NCI-H2107 treated with DMSO at 0.1 percent for 48 hours (cell line): ENCODE data around the gene ANKRD33B.
"Not testable (repeated sequence)": the region's sequence is repeated elsewhere in the genome, so short reads cannot be mapped to it uniquely, and the experiment has no call there.

Experiments used
- DNase-seq: peaks from one replicate; lab custom pipeline; 2025; ENCODE audit not compliant: unreplicated experiment; lab: John Stamatoyannopoulos, UW

Gene ANKRD33B

DNA sequence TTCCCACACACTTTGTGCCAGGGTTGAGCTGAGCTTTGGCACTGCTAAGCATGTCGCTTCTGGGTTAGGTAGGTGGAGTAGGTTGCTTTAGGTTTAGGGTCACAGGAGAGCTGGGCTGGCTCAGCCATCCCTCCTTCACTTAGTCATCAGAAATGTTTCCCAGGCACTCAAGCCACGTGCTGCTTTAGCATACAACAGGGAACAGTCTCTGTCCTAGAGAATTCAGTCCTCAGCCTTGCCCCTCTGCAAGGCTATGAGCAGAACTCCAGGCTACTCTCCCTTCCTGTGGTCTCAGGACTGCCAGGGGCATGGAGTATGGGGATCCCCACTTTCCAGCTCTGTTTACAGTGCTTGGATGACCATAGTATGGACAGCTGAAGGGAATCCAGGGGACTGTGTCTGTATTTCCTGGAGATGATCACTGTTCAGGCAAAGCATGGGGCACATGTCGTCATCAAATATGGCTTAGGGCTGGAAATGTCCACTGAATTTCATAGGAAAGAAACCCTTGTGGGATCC, 7.5 kb upstream of the ANKRD33B start:
- DNase-seq = no peak

DNA sequence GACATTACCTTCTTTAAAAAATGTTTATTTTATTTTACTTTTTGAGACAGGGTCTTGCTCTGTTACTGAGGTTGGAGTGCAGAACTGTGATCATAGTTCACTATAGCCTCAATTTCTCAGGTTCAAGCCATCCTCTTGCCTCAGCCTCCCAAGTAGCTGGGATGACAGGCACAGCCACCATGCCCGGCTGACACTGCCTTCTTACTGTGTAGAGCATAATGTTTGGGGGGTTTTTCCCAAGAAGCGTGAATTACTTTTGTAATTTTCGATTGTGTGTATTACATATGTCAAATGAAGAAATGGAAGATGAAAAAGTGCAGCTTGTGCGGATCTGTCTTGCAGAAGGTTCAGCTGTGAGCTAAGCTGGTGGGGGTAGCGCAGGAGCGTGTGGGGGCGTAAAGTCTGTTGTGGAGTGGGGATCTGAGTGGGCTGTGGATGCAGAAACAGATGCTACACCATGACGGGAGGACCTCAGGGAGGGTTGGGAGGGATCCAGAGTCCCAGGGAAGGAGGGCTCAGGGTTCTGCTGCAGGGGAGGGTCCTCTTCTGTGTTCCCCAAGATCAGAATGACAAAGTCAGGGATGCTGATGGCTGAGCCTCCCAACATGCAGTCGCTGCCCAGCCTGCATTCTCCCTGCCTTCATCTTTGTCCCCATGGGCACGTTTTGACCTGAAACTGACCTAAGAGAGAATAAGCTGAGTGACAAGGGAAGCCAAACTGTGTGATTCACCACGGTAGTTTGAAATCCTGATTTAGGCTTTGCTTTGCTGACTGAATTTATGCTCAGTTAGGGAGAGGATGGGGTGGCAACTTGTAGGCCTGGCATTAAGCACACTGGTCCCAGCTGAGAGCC, 6.8 kb upstream of the ANKRD33B start:
- no peak for DNase-seq

DNA sequence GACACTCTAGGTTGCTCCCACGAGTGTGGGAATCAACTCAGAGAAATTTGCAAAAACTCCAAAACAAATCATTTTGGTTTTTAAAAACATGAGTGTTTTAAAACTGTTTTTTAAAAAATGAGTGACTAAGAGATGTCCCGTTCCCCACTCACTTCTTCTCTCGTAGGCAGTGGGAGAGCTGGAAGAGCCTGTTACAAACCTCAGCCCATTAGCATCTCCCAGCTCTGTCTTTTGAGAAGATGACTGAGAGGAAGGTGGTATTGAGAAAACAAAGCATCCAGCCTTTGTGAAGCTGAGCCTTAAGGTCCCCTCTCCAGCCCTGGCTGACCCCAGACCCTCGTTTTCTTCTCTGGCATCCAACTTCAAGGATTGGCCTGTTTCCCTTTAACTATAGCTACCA, 4.7 kb upstream of the ANKRD33B start:
- DNase-seq = no peak

DNA sequence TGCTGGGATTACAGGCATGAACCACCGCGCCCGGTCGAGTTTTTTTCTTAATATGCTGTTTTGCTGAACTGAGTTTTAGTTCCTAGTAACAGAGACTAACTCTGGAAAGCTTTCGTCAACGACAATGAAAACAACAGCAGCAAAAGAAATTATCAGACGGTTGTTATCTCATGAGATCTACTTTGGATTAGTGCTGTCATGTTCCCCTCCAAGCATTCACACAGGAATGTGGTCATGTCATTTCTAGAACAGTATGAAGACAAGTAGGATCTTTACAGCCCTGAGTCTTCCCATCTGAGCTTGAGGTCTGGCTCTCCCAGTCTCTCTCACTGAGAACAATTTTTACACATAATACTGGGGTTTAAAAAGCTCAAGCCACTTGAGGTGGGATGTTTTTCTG, 4.0 kb upstream of the ANKRD33B start:
- no peak for DNase-seq

DNA sequence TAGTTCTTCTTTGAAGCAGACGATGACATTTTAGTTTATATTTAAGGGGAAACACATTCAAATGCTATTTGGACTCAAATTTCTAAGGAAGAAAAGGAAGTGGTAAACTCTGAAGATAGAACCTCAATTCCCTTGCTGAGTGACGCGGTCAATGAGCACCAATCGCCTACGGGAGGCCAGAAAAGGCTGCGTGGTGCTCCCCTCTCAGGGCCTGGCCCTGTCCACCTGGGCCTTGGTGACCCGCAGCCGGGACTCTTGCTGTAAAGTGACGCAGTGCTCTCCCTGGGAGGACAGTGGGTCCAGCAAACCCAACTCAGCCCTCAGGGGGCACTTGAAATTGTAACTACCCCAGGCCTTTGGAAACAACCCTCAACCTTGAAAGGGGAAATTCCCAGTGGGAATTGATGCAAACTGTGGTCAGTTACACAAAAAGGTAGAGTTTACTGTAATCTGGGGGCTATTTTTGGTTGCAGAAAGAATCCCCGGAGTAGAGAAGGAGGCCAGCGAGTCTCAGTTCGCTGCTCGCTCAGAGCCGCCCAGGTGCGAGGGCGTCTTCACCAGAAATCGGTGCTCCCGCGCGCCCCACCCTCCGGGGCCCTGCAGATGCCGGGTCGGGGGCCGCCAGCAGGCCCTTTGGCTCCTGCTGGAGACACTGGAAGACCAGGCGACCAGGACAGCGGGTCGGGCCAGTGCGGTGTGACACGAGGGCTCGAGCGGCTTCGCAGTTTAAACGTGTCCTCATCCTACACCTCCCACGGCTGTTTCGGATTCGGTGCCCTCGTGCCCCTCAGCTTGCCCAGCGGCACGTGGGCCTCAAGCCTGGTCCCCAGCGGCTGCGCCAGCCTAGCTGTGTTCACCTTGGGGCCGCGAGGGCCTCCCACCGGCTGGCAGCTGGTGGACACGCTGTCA, 1.4 kb upstream of the ANKRD33B start:
- no peak for DNase-seq

DNA sequence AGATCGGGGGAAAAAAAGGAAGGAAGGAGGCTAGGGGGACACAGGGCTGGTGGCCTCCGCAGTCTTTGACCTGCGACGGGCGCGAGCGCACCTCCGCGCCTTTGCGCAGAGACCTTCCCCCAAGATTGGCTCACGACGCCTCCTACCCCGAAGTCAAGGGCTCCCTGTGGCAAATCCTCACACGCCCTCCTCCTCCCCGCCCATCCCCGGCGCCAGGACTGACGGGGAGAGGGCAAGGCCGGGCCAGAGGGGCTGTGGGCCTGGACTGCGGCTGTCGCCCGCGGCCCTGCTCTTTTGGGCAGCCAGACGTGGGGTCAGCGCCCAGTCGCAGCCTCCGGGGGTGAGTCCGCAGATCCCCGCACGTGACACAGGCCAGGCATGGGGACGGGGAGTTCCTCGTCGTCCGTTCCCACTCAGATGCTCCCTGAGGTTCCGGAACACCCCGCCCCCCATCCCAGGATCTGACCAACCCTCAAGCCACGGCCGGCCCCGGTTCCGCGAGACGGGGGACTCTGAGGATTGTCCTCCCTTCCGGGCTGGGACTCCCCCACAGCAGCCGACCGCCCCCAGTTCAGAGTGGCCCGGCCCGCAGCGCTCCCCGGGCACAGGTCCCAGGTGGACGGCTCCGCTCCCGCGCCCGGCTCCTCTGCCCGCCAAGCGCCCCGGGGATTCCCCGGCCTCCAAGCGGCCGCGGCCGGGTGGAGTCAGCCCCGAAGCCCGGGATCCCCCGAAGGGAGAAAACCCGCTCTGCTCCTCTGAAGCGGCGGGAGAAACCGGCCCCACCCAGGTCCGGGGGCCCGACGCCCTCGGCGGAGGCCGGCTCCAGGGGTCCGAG, 543 bp upstream of the ANKRD33B start:
- DNase-seq = no peak

DNA sequence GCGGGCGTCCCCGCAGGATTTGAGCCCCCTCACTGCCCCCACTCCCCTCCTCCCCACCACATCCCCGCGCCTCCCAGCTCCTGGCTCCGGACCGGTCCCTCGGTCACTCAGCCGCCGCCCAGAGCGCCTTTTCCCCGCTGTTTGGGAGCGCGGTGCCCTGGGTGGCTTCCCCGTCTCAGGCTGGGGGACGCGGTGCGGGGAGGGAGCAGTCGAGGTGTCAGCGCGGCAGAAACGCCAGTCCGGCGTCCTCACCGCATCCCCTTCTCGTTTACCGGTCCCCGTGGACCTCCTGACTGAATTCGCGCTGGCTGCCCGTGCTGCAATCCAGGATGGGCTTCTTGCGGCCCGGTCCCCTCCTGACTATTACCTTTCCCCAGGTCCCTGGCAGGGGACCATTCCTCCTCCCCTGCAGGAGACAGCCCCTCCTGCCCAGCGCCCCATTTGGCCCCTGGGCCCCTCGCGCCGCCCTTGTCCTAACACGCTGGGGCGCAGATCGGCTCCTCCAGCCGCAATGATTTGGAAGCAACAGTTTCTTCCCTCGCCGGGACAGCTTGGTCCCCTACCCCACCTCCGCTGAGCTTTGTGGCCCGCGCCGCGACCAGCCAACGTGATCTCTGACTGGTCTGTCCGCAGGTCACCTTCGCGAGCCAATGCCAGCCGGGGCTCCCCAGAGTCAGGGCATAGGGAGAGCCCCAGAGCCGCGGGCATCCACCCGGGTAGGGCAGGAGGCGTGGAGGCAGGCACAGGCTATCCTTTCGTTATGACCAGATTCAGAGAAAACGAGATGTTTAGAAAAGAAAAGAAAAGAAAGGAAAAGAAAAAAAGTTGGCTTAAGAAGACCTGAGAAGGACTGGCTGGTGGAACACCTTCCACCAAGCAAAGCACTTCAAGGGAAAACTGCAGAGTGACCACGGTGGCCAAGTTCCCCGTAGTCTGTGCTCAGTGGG, 1.2 kb downstream of the ANKRD33B start:
- DNase-seq = no peak

DNA sequence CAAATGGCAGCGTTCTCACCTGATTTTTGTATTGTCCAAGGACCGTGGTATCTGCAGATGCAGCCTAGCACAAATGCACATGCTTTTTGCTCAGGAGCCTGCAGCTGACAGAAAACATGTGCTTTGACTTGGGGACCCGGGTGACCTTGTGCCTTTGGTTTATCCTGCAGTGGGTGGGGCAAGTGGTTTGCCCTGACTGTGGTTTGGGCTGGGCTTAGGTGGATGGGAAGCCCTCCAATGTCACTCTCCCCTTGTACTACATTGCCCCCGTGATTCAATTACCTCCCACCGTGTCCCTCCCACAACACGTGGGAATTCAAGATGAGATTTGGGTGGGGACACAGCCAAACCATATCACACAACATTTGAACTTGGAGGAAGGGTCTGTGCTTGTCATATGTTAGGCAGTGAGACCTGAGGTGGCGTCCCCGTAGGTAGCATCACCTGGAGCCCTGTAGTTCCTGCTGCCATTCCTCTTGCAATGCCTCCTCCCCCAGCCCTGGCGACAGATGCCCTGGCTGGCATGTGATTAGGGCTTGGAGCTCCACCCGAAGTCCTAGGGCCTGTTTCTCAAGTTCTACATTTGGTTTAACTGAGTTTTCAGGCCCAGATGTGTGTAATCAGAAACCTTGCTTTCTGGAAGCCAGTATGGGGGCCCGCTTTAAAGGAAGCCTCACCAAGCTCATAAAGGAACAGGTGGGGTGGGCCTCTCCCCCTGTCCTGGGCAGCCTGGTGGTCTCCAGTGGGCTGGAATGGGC, 2.1 kb downstream of the ANKRD33B start:
- DNase-seq = no peak

DNA sequence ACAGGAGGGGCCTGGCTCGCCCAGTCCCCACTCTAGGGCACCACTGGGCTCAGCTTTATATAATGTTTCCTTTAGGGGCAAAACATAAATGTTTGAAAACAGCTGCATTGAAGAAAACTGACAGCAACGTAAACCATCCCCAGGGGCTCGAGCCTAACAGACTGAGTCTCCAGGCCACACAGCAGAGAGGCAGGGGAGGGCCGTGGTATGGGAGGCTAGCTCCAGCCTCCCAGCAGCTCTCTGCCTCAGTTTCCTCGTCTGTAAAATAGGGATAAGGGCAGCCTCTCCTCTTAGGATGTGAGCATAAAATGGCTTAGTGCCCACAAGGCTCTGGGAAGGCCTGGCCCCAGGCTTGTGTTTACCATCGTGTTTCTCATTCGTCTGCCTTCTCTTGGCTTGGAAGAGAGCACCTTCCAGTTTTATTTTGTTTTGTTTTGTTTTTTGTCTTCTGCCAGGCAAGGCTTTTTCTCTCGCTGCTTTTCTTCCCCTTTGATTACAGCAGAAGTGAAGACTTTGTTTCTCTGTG, 2.7 kb downstream of the ANKRD33B start:
- no peak for DNase-seq

DNA sequence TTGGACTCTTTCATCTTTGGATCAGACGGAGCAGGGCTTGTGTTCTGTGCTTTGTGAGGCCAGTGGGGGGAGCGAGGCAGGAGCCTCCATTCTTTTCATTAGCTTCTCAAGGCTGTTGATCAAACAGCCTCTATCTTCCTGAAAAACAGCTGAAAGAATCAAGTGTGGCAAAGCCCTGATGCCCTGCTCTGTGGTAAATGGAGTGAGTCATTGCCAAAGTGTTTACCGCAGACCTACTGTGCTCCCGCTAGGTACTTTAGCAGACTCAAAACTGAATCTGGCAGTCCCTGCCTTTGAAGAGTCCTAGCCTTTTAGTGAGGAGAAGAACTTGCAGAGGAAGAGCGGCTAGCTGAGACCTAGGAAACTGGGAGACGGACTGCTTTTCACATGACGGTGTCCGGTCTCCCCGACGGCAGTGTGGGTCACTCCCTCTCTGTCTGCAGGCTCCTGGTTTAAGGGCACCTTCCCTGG, 3.3 kb downstream of the ANKRD33B start:
- no peak for DNase-seq

DNA sequence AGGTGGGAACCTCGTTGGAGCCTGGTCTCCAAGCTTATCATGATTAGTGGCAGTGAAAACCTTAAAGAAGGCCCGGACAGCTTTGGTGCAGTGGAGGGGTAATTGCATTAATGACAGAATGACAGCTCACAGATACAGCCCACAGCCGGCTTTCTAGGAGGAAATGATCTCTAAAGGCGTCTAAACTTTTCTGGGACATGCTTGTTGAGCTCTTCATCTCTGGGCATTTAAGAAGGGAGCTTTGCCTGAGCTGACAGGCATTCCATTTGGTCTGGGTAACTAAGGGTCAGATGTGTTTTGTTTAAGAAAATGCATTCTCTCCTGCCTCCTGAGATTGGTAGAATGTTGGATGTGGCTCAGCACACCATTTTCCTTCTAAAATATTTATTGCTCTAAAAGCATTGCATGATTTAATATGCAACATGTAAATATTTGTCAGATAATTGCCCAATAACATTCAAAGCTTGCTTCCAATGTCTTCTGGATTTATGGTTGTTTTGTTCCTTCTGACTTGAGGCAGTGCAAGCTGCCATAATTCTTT, 4.0 kb downstream of the ANKRD33B start:
- DNase-seq = no peak

DNA sequence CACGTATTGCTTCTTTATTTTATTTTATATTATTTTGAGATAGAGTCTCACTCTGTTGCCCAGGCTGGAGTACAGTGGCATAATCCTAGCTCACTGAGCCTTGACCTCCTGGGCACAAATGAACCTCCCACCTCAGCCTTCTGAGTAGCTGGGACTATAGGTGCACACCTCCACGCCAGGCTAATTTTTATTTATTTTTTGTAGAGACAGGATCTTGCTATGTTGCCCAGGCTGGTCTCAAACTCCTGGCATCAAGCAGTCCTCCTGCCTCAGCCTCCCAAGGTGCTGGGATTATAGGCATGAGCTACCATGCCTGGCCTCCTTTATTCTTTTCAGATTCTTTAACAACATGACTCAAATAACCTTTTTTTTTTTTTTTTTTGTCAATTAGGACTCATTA, 6.7 kb downstream of the ANKRD33B start:
- DNase-seq = not testable (repeated sequence)

DNA sequence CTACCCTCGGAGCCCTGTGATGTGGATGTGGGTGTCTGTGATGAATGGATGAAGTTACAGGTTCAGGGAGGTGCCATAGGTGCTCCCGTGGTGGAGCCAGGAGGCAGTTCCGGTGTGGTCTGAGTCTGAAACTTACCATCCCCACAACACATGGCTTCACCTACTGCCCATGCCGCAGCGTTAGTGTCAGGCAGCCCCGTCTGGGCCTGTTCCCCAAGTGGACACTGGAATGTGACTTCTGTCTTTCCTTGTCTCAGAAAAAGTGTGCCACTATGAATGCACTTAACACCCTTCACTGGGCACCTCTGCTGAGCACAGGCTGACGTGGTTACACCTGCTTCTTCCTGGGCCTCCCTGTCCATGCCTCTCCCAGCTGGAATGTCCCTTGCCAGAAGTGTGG, 8.6 kb downstream of the ANKRD33B start:
- DNase-seq = no peak

DNA sequence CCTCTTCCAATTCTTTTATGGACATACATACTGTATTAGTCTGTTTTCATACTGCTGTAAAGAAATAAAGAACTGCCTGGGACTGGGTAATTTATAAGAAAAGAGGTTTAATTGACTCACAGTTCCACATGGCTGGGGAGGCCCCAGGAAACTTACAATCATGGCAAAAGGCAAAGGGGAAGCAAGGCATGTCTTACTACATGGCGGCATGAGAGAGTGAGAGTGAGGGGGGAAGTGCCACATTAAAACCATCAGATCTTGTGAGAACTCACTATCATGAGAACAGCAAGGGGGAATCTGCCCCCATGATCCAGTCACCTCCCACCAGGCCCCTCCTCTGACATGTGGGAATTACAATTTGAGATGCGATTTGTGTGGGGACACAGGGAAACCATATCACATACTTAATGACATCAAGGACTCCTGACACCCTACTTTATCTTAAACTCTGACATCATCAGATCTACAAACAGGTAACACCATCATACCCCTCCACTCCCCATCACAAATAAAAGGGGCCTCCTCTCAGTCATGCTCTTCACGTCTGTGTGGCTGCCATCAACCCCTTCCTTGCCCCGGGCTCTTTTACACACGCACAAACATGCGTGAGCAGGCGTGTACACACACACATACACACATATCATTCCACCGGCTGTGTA, 9.7 kb downstream of the ANKRD33B start:
- no peak for DNase-seq

DNA sequence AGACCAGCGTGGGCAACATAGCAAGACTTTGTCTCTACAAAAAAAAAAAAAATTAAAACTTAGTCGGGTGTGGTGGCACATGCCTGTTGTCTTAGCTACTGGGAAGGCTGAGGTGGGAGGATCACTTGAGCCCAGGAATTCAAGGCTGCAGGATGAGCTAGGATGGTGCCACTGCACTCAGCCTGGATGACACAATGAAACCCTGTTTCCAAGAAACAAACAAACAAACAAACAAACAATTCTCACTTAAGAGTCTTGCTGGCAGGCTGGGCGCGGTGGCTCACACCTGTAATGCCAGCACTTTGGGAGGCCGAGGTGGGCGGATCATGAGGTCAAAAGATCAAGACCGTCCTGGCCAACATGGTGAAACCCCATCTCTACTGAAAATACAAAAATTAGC, 11.0 kb downstream of the ANKRD33B start:
- not testable (repeated sequence) for DNase-seq

DNA sequence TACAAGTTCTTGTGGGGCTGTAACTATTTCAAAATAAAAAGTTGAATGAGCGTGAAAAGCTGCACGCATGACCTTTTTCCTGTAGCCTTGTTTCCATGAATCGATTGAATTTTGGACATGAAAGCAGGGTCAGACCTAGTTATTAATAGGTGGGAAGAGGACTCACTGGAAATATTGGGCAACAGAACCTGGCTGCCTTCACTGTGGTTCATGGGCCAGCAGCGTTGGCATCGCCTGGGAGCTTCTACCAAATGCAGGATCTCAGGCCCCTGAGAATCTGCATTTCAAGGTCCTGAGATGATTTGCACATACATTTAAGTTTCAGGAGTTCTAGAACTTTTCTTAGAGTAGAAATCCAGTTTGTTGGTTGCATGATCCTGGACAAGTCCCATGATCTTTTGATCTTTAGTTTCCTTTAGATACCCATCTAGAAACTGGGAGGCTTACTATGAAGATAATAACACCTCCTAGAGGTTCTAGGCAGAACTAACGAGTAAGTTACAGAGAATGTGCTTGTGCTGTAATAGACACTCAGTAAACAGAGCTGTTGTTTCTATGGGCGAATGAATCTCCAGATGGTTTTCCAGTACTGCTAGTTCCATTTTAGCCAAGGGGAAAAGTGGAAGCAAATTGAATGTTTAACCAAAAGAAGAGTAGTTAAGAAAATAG, 12.4 kb downstream of the ANKRD33B start:
- no peak for DNase-seq

DNA sequence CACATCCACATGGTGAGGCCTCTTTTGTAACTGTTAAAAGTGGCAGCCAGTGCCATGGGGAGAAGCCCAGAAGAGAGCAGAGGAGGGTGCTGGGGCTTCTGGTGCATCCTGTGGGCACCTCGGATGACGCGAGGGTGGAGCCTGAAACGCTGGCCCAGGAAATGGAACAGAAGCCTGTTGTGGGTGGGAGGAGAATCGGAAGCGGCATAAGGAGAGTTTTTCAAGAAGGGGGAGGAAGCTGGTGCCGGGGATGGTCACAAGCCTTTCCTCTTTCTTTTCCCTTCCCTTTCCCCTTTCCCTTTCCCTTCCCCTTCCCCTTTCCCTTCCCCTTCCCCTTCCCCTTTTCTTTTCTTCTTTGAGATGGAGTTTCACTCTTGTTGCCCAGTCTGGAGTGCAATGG, 12.9 kb downstream of the ANKRD33B start:
- DNase-seq = no peak
